Measurements from ENCODE around the gene DNAJB1.

DNAJB1 gene

DNA sequence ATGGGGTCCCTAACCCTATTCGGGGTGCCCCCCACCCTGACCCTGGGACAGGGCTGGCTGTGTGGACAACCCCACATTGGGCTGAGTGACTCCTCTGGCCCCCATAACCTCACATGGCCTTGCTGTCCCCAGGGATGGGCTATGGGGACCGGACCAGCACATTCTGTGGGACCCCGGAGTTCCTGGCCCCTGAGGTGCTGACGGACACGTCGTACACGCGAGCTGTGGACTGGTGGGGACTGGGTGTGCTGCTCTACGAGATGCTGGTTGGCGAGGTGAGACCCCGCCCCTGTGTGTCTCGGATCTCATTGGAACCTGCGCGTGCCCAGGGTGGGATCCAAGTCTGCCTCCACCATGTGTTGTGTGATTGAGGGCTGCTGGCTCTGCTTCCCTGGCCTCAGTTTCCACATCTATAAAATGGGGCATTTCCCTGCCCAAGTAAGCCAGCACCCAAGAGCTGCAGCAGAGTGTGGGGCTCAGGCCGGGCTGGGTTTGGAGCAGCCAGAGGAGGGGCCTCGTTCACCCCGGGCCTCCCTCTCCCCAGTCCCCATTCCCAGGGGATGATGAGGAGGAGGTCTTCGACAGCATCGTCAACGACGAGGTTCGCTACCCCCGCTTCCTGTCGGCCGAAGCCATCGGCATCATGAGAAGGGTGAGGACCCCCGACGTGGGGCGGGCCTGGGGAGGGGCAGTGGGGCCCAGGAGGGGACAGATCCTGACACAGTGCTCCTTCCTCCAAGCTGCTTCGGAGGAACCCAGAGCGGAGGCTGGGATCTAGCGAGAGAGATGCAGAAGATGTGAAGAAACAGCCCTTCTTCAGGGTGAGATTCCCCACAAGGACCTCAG is 47.9 kb downstream of the DNAJB1 start:
- TF ChIP-seq, protein P1, sequence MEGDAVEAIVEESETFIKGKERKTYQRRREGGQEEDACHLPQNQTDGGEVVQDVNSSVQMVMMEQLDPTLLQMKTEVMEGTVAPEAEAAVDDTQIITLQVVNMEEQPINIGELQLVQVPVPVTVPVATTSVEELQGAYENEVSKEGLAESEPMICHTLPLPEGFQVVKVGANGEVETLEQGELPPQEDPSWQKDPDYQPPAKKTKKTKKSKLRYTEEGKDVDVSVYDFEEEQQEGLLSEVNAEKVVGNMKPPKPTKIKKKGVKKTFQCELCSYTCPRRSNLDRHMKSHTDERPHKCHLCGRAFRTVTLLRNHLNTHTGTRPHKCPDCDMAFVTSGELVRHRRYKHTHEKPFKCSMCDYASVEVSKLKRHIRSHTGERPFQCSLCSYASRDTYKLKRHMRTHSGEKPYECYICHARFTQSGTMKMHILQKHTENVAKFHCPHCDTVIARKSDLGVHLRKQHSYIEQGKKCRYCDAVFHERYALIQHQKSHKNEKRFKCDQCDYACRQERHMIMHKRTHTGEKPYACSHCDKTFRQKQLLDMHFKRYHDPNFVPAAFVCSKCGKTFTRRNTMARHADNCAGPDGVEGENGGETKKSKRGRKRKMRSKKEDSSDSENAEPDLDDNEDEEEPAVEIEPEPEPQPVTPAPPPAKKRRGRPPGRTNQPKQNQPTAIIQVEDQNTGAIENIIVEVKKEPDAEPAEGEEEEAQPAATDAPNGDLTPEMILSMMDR (IDR thresholded peaks at IDR 0.05; ENCODE audit: control insufficient read depth, extremely low read depth, insufficient read depth): no peak
- no peak for DNase-seq (ENCODE audit: low read depth)

GRCh38 chr19:14467816-14468215 is 50.4 kb downstream of the DNAJB1 start:
- DNase-seq (ENCODE audit: low read depth): no peak
- TF ChIP-seq, protein P1 (IDR thresholded peaks at IDR 0.05; ENCODE audit: control insufficient read depth, extremely low read depth, insufficient read depth): no peak
- no peak overlapping the region for H3K4me3 ChIP-seq (ENCODE audit: low read depth, low read length)

More for the DNA sequence above, 47.9 kb downstream of the DNAJB1 start:
- no peak overlapping the region for H3K4me3 ChIP-seq (ENCODE audit: low read depth, low read length)

DNA sequence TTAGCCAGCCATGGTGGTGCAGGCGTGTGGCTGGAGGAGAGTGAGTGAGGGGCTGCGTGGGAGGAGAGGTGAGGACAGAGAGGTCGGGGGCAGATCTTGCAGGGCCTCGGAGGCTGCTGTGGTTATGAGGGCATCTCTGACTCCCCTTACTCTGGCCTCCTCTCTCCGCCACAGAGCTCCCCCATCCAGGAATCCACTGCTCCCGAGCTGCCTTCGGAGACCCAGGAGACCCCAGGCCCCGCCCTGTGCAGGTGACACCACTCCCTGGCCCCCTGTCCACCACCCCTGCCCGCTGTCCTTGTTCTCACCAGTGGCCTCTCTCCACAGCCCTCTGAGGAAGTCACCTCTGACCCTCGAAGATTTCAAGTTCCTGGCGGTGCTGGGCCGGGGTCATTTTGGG is 50.8 kb downstream of the DNAJB1 start:
- TF ChIP-seq, protein P1 (IDR thresholded peaks at IDR 0.05; ENCODE audit: control insufficient read depth, extremely low read depth, insufficient read depth): no peak

More for the DNA sequence above, 50.8 kb downstream of the DNAJB1 start:
- no peak overlapping the region for H3K4me3 ChIP-seq (ENCODE audit: low read depth, low read length)
- DNase-seq (ENCODE audit: low read depth): no peak
